HCT116 (cell line): ENCODE data around the gene GGPS1. TPM values are rescaled to one million over a fixed set of nuclear protein-coding genes. Genes with fewer than 3 reads are reported as not detected.

Experiments used
- ATAC-seq: fragments of 200-7000 bp; cut with Tn5 transposase; 2 replicates; pipeline ENCODE4 v1.9.1; 2020; ENCODE audit warnings: mild to moderate bottlenecking, moderate library complexity
- BruUV-seq: library from RNA; stranded (reverse); fragments of 400-500 nt; replicated peaks from 2 replicates; lab custom pipeline; 2021; lab: Mats Ljungman, UMichigan
- CTCF ChIA-PET: fragments of 300-600 bp; sonication (Branson Sonifier 250); formaldehyde crosslinking; loops from one replicate; lab custom pipeline; 2021; ENCODE audit warnings: antibody characterized with exemption; lab: Charles Lee
- POLR2A ChIA-PET: fragments of 300-600, 350-600 bp; sonication (Branson Sonifier 250); formaldehyde crosslinking; loops from one replicate; lab custom pipeline; 2021; ENCODE audit warnings: antibody characterized with exemption; lab: Charles Lee
- RAD21 ChIA-PET, 2 experiments: fragments of 300-600 bp; sonication (Branson Sonifier 250); formaldehyde crosslinking; loops; one replicate each; lab custom pipeline; 2023; ENCODE audit warnings: low total read pairs in 2 of 2; ENCODE audit not compliant: uncharacterized antibody in 2 of 2, unreplicated experiment in 2 of 2, low non-redundant PET in 1 of 2; lab: Charles Lee
- DNase-seq: peaks from one replicate; pipeline ENCODE4 v3.0.0-alpha.2; 2010; ENCODE audit warnings: low read depth, low spot score
- H2AFZ ChIP-seq: fragments of 200-600 bp; shearing (Covaris generic), sonication (generic); 2 replicates; pipeline ENCODE4 v1.6.1; 2017; ENCODE audit warnings: low read depth, mixed run types, mixed read lengths, antibody characterized with exemption, low read length; ENCODE audit not compliant: poor library complexity, severe bottlenecking
- H3K27ac ChIP-seq: 2 replicates; pipeline ENCODE4 v1.5.1; 2012; ENCODE audit warnings: low read depth, low read length
- H3K27me3 ChIP-seq: fragments of 200-600 bp; sonication (generic); 2 replicates; pipeline ENCODE4 v1.6.1; 2016; ENCODE audit warnings: mixed run types, low read length, mixed read lengths; ENCODE audit not compliant: insufficient read depth
- H3K36me3 ChIP-seq, 2 experiments: fragments of 200-500 bp in 1 of 2; fragments of 200-600 bp in 1 of 2; sonication (Bioruptor generic) in 1 of 2; sonication (generic) in 1 of 2; 2 replicates each; pipeline versions ENCODE4 v1.5.1 to v1.6.1; 2014 to 2016; ENCODE audit warnings: low read length in 2 of 2, inconsistent platforms in 1 of 2, mixed read lengths in 1 of 2, mixed run types in 1 of 2; ENCODE audit not compliant: insufficient read depth in 2 of 2, control insufficient read depth in 1 of 2
- H3K4me1 ChIP-seq, 2 experiments: fragments of 200-600 bp in 1 of 2; sonication (generic) in 1 of 2; 2 replicates each; pipeline versions ENCODE4 v1.5.1 to v1.6.1; 2012 to 2017; ENCODE audit warnings: low read length in 2 of 2, inconsistent platforms in 1 of 2, mild to moderate bottlenecking in 1 of 2, mixed read lengths in 1 of 2, mixed run types in 1 of 2, moderate library complexity in 1 of 2; ENCODE audit not compliant: insufficient read depth in 2 of 2, control insufficient read depth in 1 of 2
- H3K4me2 ChIP-seq: fragments of 200-600 bp; sonication (generic); 2 replicates; pipeline ENCODE4 v1.6.1; 2017; ENCODE audit warnings: mixed run types, low read length, mixed read lengths
- H3K4me3 ChIP-seq, 2 experiments: fragments of 200-600 bp in 1 of 2; sonication (generic) in 1 of 2; replicated peaks in 1 of 2; 2 replicates each; pipeline ENCODE4 v1.5.1; 2011 to 2016; ENCODE audit warnings: low read length in 2 of 2, control low read depth in 1 of 2, low read depth in 1 of 2, mild to moderate bottlenecking in 1 of 2, mixed read lengths in 1 of 2, mixed run types in 1 of 2
- H3K79me2 ChIP-seq: fragments of 200-600 bp; sonication (generic); 2 replicates; pipeline ENCODE4 v1.6.1; 2017; ENCODE audit warnings: mild to moderate bottlenecking, mixed run types, low read length, moderate library complexity, mixed read lengths; ENCODE audit not compliant: insufficient read depth
- H3K9ac ChIP-seq: fragments of 200-600 bp; sonication (generic); 2 replicates; pipeline ENCODE4 v1.6.1; 2016; ENCODE audit warnings: low read length, mixed read lengths
- H3K9me2 ChIP-seq: fragments of 200-600 bp; sonication (generic), shearing (Covaris generic); 2 replicates; pipeline ENCODE4 v1.6.1; 2017; ENCODE audit warnings: mixed run types, mild to moderate bottlenecking, moderate library complexity; ENCODE audit not compliant: insufficient read depth
- H3K9me3 ChIP-seq, 2 experiments: fragments of 200-500 bp in 1 of 2; fragments of 200-600 bp in 1 of 2; sonication (Bioruptor generic) in 1 of 2; sonication (generic) in 1 of 2; 2 replicates each; pipeline ENCODE4 v1.6.1; 2014 to 2017; ENCODE audit warnings: low read length in 2 of 2, mixed read lengths in 2 of 2, inconsistent platforms in 1 of 2, low read depth in 1 of 2, mild to moderate bottlenecking in 1 of 2, mixed run types in 1 of 2, moderate library complexity in 1 of 2; ENCODE audit not compliant: control insufficient read depth in 1 of 2, insufficient read depth in 1 of 2
- H4K20me1 ChIP-seq: fragments of 200-600 bp; sonication (generic), shearing (Covaris generic); 2 replicates; pipeline ENCODE4 v1.6.1; 2017; ENCODE audit warnings: mixed run types, mild to moderate bottlenecking, moderate library complexity; ENCODE audit not compliant: insufficient read depth
- ATF3 ChIP-seq: IDR thresholded peaks from 2 replicates; pipeline ENCODE4 v1.6.1; 2012
- CBX3 ChIP-seq: IDR thresholded peaks from 2 replicates; pipeline ENCODE4 v1.6.1; 2012; ENCODE audit warnings: low read depth
- CEBPB ChIP-seq: IDR thresholded peaks from 2 replicates; pipeline ENCODE4 v1.6.1; 2012; ENCODE audit warnings: low read depth
- EGR1 ChIP-seq: IDR thresholded peaks from 2 replicates; pipeline ENCODE4 v1.6.1; 2012; ENCODE audit warnings: low read depth
- ELF1 ChIP-seq: IDR thresholded peaks from 2 replicates; pipeline ENCODE4 v1.6.1; 2012; ENCODE audit warnings: low read depth, borderline replicate concordance
- EZH2 ChIP-seq: fragments of 200-600 bp; sonication (generic); IDR thresholded peaks from 2 replicates; pipeline ENCODE4 v1.6.1; 2017; ENCODE audit warnings: antibody characterized with exemption, mixed run types
- EZH2phosphoT487 ChIP-seq: fragments of 200-600 bp; IDR thresholded peaks from 2 replicates; pipeline ENCODE4 v1.6.1; 2018; ENCODE audit warnings: antibody characterized with exemption, borderline replicate concordance
- FOSL1 ChIP-seq: IDR thresholded peaks from 2 replicates; pipeline ENCODE4 v1.6.1; 2012; ENCODE audit warnings: low read depth
- JUND ChIP-seq: IDR thresholded peaks from 2 replicates; pipeline ENCODE4 v1.6.1; 2012
- MAX ChIP-seq: IDR thresholded peaks from 2 replicates; pipeline ENCODE4 v1.6.1; 2012
- POLR2A ChIP-seq: IDR thresholded peaks from 2 replicates; pipeline ENCODE4 v1.7.0; 2011; ENCODE audit warnings: borderline replicate concordance; ENCODE audit not compliant: insufficient read depth, insufficient read length; ENCODE audit errors: extremely low read depth
- POLR2AphosphoS5 ChIP-seq: IDR thresholded peaks from 2 replicates; pipeline ENCODE4 v1.6.1; 2011; ENCODE audit warnings: mild to moderate bottlenecking, low read depth, low read length, moderate library complexity
- RAD21 ChIP-seq: IDR thresholded peaks from 2 replicates; pipeline ENCODE4 v1.6.1; 2012; ENCODE audit warnings: low read depth, mild to moderate bottlenecking
- REST ChIP-seq: IDR thresholded peaks from 2 replicates; pipeline ENCODE4 v1.6.1; 2012; ENCODE audit warnings: low read depth
- SRF ChIP-seq: IDR thresholded peaks from 2 replicates; pipeline ENCODE4 v1.6.1; 2012; ENCODE audit warnings: low read depth
- TCF7L2 ChIP-seq: IDR thresholded peaks from 2 replicates; pipeline ENCODE4 v1.7.0; 2011; ENCODE audit warnings: borderline replicate concordance, inconsistent platforms; ENCODE audit not compliant: insufficient read depth, insufficient read length; ENCODE audit errors: extremely low read depth
- YY1 ChIP-seq: IDR thresholded peaks from 2 replicates; pipeline ENCODE4 v1.6.1; 2011; ENCODE audit warnings: low read length, low read depth, moderate library complexity, mild to moderate bottlenecking; ENCODE audit not compliant: insufficient replicate concordance; ENCODE audit errors: extremely low read depth
- ZBTB33 ChIP-seq: IDR thresholded peaks from 2 replicates; pipeline ENCODE4 v1.6.1; 2011; ENCODE audit warnings: mild to moderate bottlenecking, low read length, moderate library complexity; ENCODE audit not compliant: insufficient replicate concordance; ENCODE audit errors: extremely low read depth
- ZFX ChIP-seq: fragments of 450-650 bp; IDR thresholded peaks from 2 replicates; pipeline ENCODE4 v1.6.1; 2017
- ZNF274 ChIP-seq: fragments of 200-500 bp; sonication (Bioruptor generic); IDR thresholded peaks from 2 replicates; pipeline ENCODE4 v1.6.1; 2014; ENCODE audit warnings: mild to moderate bottlenecking, low read depth, low read length, inconsistent platforms
- intact Hi-C: fragments of 100-400 bp; cut with micrococcal nuclease; formaldehyde crosslinking; loops from 2 replicates; pipeline ENCODE4 v1.10.0; 2022
- total RNA-seq: library from RNA; stranded (reverse); gene quantifications from one replicate; pipeline ENCODE4 v1.2.1, GENCODE V29; 2021; ENCODE audit not compliant: unreplicated experiment

GGPS1 gene
- total RNA-seq, 1 experiment from 2014 or later: 30.6 TPM

- no peak for DNase-seq
- H3K27me3 ChIP-seq: no peaks in the 10 kb centered on the region
- POLR2A ChIA-PET: no interaction called here
- no TSS peak for BruUV-seq
- no peak for ATAC-seq
- H3K27ac ChIP-seq: no peak overlapping the region
- H3K79me2 ChIP-seq: peaks cover 98% of the 10 kb centered on the region
- H3K9ac ChIP-seq: no peak overlapping the region
- intact Hi-C loops: no loop called here
- CTCF ChIA-PET: no interaction called here
- no peak overlapping the region for H2AFZ ChIP-seq
- no peak overlapping the region for H3K4me3 ChIP-seq
- H3K9me3 ChIP-seq: no peaks in the 10 kb centered on the region
- RAD21 ChIA-PET: no interaction called here
- H3K36me3 ChIP-seq: no peaks in the 10 kb centered on the region
- peaks cover 17% of the 10 kb centered on the region; the same call in 1 of the 2 replicates for H4K20me1 ChIP-seq
- H3K9me2 ChIP-seq: no peaks in the 10 kb centered on the region
- no peak for TF ChIP-seq ZBTB33
- TF ChIP-seq ZNF274: no peak
- TF ChIP-seq RAD21: no peak
- no peak for TF ChIP-seq ZFX
- no peak for TF ChIP-seq TCF7L2
- no peak for TF ChIP-seq POLR2AphosphoS5
- no peak for TF ChIP-seq FOSL1
- TF ChIP-seq ATF3: no peak
- TF ChIP-seq EZH2phosphoT487: no peak
- no peak for TF ChIP-seq JUND
- TF ChIP-seq POLR2A: no peak
- no peak for TF ChIP-seq CEBPB
- TF ChIP-seq ELF1: no peak
- no peak for TF ChIP-seq CBX3
- no peak for TF ChIP-seq SRF
- no peak for TF ChIP-seq REST
- TF ChIP-seq MAX: no peak
- TF ChIP-seq EGR1: no peak
- TF ChIP-seq YY1: no peak
- TF ChIP-seq EZH2: no peak
- no peak overlapping the region for H3K4me2 ChIP-seq
- peaks cover 0 to 8% of the 10 kb centered on the region in 2 experiments; a peak in 1 of 4 replicates for H3K4me1 ChIP-seq
These were observed 41.7 kb upstream of the GGPS1 start for GRCh38 chr1:235286667-235287066.
